HG03457 (cell line): Measurements from ENCODE around the gene LNP1.
A peak's percentile ranks its signal among the peaks of the same experiment; 100 is the strongest.
"Not testable (repeated sequence)": the region's sequence is repeated elsewhere in the genome, so short reads cannot be mapped to it uniquely, and the experiment has no call there.

Experiments
- ATAC-seq: cut with Tn5 transposase; IDR thresholded peaks from one replicate; pipeline ENCODE4 v1.9.1; 2021; ENCODE audit warnings: moderate number of reproducible peaks; ENCODE audit not compliant: unreplicated experiment

The LNP1 gene

DNA sequence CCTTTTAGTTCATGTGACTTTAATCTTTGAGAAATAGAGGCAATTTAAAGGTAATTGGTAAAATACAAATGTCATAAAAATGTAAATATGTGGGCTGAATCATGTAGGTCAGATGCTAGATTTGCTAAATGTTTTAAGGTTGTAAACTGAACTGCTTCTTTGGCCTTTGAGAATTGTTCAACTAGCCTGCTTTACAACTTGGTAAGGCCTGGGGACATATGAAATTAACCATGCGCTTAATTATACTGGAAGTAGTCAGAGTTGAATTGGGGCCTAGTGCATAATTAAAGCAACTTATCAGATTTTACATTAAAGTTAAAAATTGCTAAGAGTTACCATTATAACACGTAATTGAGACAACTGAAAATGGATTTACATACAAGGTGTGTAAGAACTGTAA lies 70.1 kb downstream of the LNP1 start:
- ATAC-seq, result no peak

GRCh38 chr3:100477851-100478360 lies 76.6 kb downstream of the LNP1 start:
- ATAC-seq, result not testable (repeated sequence)

DNA sequence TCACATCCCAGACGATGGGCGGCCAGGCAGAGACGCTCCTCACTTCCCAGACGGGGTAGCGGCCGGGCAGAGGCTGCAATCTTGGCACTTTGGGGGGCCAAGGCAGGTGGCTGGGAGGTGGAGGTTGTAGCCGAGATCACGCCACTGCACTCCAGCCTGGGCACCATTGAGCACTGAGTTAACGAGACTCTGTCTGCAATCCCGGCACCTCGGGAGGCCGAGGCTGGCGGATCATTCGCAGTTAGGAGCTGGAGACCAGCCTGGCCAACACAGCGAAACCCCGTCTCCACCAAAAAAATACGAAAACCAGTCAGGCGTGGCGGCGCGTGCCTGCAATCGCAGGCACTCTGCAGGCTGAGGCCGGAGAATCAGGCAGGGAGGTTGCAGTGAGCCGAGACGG lies 77.2 kb downstream of the LNP1 start:
- not testable (repeated sequence) for ATAC-seq

GRCh38 chr3:100480081-100480480 lies 78.7 kb downstream of the LNP1 start:
- ATAC-seq, result no peak

GRCh38 chr3:100482176-100482575 lies 80.8 kb downstream of the LNP1 start:
- no peak for ATAC-seq

DNA sequence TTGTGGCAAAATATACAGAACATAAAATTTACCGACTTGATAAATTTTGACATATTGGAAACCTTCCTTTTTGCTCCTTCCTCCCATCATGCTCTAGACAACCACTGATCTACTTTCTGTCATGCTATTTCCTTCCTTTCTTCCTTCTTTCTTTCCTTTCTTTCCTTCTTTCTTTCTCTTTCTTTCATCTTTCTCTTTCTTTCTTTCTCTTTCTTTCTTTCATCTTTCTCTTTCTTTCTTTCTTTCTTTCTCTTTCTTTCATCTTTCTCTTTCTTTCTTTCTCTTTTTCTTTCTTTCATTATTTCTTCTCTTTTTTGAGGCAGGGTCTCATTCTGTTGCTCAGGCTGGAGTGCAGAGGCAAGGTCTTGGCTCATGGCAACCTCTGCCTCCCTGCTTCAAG lies 82.2 kb downstream of the LNP1 start:
- ATAC-seq, result no peak

DNA sequence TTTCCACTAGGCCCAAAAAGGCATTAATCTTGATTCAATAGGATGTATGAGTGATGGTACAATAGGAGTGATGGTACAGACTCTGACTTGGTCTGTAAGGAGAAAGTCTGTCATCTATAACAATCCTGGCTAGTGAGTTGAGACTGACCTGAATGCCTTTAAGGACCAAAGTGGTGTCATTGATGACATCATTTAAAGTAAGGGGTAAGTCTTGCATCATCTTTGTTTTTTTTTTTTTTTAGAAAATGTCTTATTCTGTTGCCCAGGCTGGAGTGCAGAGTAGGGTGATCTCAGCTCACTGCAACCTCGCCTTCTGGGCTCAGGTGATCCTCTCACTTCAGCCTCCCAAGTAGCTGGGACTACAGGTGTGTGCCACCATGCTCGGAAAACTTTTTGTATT lies 85.5 kb downstream of the LNP1 start:
- no peak for ATAC-seq

DNA sequence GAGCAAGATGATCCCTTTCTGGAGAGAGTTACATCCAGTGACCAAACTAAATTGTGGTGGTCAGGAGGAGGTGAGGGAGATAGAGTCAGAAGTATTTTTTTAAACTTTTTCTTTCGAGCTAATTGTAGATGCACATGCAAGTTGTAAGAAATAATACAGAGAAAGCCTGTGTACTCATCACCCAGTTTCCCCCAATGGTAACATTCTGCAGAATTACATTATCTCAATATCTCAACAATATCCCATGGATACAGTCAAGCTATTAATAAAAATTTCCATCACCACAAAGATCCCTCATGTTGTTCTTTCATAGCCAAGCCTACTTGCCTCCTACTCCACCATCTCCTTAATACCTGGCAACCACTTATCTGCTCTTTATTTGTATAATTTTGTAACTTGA lies 87.8 kb downstream of the LNP1 start:
- no peak for ATAC-seq

GRCh38 chr3:100492059-100493006 lies 91.0 kb downstream of the LNP1 start, which contains the start of gene TMEM45A:
TSS of gene TMEM45A (plus strand) at chr3:100492619. CDS start at chr3:100555212, 62,593 bp downstream.
- peak; percentile 95 for ATAC-seq

DNA sequence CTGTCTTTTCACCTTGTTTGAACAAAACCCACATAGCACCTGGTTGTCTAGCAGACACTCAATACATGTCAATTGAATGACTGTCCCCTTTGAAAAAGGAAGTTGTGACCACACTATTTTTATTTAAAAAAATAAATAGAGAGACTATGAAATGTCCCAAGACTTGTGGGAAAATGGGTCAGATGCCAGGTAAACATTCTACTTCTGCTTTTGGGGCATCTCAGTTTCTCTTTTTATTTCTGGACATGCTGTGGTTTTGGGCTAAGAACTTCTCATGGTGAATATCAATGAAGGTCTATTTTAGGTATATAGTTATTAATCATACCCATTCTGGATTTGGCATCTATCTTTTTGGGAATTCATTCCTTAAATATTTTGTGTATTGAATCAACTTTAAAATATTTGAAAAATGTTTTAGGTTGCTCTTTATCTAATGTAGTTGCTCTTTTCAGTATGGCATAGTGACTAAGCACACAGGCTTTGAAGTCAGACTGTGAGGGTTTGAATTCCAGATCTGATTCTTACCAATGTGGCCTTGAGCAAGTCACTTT lies 95.4 kb downstream of the LNP1 start:
- peak; percentile 32 for ATAC-seq

DNA sequence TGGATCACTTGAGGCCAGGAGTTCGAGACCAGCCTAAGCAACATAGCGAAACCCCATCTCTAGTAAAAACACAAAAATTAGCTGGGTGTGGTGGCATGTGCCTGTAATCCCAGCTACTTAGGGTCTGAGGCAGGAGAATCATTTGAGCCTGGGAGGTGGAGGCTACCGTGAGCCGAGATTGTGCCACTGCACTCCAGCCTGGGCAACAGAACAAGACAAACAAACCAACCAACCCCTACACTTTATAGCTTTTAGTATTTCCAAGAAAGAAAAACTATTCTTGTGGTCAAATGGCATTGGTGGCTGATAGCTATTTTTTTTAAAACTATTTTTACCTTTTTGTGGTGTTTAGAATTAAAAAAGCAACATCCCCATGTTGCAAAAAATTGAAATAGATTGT lies 98.3 kb downstream of the LNP1 start:
- ATAC-seq, result no peak

GRCh38 chr3:100500320-100500880 lies 99.1 kb downstream of the LNP1 start:
- no peak for ATAC-seq

- ATAC-seq, result no peak
Observed at GRCh38 chr3:100503448-100503847, 102.1 kb downstream of the LNP1 start.
